SHP77 treated with DMSO at 0.1 percent for 48 hours (cell line): Measurements from ENCODE around the gene UNC13A.

ENCODE experiments used
- DNase-seq: peaks from one replicate; lab custom pipeline; 2025; lab: John Stamatoyannopoulos, UW

UNC13A gene

DNA sequence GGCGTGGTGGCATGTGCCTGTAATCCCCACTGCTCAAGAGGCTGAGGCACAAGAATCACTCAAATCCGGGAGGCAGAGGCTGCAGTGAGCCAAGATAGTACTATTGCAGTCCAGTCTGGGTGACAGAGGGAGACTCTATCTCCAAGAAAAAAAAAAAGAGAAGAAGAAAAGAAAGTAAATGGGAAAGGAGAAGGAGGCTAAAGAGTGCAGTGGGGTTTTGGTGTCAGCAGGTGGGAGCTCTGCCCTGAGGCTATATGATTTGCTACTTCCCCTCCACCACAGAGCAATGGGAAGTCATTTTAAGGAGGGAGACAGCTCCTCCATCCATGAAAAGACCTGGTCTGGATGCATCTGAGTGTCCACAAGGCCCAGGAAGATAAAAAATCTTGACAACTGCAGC lies 23.1 kb downstream of the UNC13A start:
- no peak for DNase-seq

DNA sequence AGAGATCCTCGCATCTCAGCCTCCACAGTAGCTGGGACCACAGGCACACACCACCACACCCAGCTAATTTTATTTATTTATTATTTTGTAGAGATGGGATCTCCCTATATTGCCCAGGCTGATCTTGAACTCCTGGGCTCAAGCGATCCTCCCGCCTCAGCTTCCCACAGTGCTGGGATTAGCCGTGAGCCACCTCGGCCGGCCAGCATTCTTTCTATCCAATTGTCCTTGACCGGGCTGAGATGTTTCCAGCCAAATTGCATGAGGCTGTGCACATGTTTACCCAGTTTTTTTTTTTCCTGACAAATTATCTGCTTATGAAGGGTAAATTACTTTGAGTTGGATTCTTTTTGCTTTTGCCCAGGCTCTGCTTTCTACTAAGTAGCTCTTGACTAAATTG lies 28.2 kb downstream of the UNC13A start:
- DNase-seq: no peak

DNA sequence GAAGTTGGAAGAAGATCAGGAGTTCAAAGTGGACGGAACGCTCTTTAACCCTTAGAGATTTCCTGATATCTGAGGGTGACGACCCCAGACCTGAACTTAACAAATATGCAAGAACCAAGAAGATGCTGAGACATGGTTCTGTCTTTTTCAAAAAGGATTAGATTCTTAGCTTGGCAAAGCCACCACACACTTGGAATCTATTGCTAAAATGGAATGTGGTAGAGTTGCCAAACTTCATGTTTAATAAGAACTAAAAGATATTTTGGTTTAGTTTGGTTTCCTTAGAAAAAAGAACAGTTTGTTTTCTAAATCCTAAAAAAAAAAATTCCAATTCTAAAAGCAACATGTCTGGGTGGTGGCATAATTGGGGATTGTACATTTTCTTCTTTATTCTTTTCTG lies 29.5 kb downstream of the UNC13A start:
- no peak for DNase-seq

DNA sequence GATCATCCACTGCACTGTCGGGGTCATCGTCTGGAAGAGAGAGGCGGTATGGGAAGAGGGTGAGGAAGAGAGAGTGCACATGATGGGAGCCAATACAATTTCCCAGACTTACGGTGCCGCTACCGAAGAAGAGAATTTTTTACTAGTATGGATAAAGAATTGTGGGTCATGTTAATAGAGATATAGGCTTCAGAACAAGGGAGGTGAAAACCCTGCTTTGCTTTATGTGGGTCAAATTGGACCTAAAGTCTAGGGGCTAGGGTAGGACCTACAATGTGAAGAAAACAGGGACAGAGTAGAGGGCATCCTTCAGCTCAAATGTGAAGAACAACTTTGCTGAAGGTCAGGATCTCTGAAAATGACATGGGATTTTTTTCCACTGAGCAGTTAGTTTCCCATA lies 29.9 kb downstream of the UNC13A start:
- no peak for DNase-seq

DNA sequence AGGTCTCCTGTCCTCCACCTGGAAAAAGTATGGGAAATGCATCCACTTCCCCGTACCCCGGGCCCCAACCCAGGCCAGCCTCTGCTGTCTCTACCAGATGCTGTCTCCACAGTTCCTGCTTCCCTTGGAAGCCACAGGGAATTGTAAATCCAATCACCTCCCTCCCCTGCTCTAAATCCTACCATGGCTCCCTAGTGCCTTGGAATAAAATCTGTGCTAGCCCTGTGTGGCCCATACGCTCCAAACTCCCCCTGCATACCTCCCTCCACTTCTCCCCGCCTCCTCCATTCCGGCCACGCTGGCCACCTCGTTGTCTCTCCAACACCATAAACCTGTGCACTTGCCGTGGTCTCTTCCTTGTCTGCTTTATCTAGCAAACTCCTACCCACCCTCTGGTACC lies 31.2 kb downstream of the UNC13A start:
- DNase-seq: no peak

DNA sequence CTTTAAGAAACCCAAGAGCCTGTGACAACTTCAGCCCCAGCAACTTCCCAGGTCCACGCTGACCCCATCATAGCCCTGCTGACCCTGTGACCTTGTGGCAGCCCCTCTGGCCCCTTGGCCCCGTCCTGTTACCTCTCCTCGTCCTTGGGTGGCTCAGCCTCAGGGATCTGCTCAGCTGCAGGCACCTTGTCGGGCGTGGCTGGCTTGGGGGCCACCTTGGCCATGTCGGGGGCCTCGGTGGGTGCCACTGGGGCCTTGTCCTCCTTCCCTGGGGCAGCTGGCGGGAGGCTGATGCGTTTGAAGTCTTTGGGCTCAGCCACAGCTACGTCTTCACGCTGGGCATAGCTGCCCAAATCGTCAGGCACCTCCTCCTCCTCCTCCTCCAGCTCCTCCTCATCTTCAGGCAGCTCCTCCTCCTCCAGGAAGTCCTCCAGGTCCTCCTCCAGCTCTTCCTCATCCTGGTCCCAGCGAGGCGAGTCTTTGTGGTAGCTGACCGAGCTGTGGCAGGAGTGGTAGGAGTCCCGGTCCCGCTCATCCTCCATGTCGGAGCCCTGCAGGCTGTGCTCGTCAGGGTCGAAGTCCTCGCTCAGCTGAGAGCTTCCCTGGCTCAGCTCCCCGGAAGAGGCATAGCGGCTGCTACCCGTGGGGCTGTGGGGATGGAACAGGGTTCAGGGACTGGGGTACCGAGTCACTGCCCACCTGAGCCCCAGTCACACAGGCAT lies 32.2 kb downstream of the UNC13A start:
- no peak for DNase-seq

DNA sequence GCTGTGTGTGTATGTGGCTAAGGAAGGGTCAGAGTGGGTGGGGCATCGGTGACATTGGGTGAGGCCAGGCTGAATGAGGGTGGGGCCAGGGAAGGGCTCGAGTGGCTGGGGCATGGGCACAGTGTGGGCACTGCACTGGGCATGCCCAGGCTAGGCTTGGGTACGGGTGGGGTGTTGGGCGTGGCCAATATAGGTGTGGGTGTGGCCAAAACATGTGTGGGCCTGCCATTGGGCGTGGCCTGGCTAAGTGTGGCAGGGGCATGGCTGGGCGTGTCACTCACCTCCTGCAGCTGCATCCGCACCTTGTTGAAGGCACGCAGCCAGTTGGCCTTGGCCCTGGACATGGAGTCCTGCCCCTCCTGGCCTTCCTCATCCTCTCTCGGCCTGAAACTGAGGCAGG lies 33.2 kb downstream of the UNC13A start:
- no peak for DNase-seq

DNA sequence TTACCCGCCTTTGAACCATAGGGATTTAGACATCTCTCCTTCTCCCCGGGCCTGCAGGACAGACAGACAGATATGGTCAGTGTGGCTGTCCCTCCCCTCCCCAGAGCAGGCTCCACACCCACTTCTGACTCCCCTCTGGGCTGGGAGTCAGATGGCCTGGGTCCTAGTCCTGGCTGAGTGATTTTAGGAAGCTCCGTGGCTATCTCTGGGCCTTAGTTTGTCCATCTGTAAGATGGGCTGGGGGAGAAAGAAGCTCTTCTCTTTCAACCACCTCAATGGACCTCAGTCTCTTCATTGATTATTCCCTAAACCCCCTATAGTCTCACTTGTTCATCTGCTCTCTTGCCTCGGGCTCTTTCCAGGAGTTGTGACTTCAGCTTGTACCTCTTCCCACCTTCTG lies 35.5 kb downstream of the UNC13A start:
- no peak for DNase-seq

DNA sequence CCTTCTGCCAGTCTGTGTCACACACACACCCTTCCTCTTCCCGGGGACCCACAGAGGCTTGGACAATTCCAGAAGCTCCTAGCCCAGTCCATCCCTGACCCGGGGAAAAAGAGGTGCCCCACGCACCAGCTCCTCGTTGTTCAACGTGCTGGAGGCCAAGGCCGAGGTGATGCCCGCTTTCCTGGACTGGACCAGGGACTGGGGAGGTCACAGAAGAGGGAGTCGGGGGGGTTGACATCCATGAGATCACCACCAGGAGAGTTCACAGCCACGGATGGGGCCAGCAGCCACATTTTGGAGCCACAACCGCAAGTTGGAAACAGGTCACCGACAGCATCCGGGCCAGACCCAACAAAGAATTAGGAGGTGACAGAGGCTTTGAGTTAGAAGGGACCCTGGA lies 39.4 kb downstream of the UNC13A start:
- no peak for DNase-seq

DNA sequence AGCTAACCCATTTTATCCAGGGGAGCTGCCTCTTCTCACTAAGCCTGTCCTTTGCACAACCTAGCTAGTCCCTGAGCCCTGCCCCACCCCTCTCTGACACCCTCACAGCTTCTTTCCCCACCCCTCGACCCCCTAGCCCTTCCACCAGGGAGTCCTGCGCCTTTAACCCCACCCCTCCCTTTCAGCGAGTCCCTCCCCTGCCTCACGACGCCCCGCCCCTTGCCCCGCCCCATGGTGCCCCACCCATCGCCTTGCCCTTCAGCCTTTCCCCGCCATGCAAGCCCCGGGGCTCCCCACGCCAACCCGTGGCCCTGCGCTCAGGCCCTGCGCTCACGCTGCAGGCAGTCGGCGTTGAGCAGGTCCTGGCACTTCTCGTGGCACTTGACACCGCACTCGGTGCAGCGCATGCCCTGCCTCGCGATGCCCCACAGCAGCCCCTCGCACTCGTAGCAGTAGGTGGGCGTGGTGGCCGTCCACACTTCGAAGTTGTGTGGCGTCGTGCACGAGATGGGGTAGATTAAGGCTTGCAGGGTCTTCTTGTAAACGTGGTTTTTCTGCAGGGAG lies 40.0 kb downstream of the UNC13A start:
- no peak for DNase-seq

DNA sequence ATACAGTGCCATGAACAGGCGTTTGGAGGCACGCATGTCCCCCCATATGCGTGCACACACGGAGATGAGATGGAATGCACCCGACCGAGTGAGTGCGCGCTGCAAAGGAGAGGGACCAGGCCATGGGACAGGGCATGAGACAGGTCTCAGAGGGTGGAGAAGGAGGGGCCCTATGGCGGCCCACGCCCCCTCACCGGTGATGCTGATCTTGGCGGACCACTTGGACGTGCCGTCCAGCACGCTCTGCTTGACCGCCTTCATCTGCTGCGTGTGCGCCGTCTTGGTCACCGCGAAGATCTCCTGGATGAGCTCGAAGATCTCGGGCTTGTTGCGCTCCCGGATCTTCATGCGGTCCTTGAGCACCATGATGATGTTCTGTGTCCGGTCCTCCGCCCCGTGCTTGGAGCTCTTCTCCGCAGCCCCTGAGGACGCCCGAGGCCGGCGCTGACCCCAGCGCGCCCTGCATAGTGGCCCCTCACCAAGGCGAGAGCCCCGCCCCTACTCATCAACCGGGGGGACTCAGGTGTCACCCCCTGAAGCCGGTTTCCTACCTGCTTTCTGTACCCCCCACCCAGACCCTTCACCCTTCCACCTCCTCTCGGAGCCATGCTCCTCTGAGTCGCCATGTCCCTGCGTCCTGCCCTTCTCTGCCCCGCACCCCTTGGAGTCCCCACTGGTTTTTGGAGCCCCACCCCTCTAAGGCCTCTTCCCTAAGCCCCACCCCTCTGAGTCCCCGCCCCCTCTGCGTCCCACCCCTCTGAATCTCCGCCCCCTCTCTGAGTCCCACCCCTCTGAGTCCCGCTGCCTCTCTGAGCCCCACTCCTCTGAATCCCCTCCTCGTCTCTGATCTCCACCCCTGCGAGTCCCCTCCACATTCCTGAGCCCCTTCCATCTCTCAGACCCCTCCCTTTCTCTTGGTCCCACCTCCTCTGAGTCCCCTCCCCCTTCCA lies 40.8 kb downstream of the UNC13A start:
- DNase-seq: no peak

DNA sequence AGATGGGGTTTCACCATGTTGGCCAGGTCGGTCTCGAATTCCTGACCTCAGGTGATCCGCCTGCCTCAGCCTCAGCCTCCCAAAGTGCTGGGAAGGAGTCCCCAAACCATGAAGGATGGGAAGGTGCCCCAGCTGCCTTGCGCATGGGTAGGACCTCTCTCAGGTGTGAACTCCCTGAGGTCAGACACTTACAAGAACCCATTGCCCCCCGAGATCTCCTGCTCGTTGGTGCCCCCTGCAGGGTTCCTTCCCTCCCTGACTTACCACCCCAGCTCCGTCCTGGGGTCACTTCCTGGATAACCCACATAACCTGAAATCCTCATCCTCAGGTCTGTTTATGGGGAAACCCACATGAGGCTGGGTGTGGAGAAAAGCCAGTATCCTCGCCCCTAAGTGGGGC lies 41.7 kb downstream of the UNC13A start:
- no peak for DNase-seq

DNA sequence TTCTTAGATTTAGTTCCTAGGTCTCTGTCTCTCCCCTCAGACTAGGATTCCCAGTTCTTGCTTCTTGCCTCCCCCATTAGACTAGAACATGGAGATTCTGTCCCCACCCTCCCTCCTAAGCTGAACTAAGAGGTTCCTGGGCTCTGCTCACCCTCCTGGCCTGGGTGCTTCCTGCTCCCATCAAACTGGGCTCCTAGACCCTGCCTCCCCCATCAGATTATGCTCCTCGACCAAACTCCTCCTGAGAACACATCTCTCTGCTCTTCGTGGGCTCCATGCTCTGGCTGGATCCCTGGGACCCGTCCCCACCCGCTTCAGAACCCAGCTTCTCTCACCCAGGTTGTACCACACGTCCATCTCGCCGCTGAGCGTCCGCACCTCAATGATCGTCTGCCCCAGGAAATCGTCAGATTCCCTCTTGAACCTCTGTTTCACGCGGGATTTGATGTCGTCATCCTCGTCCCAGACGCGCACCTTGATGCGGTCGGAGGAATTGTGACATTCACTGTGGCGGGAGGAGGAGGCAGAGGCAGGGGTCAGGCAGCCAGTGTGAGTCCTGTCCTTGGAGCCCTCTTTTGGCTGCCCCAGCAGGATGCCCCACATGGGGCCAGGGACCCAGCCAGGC lies 42.7 kb downstream of the UNC13A start:
- DNase-seq: no peak

DNA sequence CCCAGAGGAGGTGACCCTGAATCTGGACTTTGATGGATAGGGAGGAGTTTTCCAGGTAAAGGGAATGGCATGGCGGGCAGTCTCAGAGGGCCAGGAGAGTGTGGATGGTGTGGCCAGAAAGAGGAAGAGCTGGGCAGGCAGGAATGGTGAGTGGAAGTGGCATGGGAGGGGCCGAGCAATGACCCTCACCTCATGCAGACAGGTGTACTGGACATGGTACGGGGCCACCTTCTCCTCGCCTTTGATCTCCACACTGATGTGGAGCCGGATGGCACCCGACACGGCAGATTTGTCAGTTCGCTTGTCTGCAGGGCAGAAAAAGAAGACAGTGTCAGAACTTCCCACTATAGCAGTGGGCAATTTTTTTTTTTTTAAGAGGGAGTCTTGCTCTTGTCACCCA lies 45.5 kb downstream of the UNC13A start:
- DNase-seq: no peak

DNA sequence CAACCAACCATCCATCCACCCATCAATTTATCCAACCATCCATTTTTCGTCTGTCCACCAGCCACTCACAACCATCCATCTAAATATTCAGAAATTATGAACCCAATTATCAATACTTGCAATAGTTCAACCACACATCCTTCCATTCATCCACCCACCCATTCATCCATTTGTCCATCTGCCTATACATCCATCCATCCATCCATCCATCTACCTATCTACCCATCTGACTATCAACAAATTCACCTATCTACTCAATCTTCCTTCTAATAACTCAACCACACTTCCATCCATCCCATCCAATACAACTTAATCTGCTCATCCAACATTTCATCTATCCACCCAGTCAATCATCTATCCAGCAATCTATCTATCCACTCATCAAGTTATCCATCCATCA lies 46.3 kb downstream of the UNC13A start:
- no peak for DNase-seq

DNA sequence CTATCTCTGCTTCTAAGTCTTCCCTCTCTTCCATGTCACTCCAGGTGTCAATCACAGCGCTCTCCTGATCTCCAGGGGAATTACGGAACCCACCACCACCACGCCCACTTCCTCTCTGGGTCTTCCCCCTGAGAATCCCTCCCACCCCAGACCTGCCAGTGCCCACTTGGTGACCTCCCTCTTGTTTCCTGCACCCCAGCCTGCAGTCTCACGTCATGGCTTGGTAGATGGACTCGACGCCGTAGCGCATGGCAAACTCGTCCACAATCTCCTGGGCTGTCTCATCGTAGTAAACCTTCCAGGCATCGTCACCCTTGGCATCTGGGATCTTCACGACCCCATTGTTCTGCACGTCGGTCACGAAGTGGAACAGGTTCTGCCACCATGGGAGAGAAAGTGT lies 47.0 kb downstream of the UNC13A start:
- no peak for DNase-seq

DNA sequence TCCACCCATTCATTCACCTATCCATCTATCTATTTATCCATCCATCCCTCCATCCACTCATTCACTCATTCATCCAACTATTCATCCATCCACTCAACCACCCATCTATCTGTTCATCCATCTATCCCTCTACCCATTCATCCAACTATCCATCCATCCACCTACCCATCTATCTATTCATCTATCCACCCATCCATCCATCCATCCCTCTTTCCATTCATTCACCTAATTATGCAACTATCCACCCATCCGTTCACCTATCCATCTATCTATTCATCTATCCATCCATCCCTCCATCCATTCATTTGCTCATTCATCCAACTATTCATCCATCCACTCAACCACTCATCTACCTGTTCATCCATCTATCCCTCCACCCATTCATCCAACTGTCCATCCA lies 54.5 kb downstream of the UNC13A start:
- DNase-seq: no peak

DNA sequence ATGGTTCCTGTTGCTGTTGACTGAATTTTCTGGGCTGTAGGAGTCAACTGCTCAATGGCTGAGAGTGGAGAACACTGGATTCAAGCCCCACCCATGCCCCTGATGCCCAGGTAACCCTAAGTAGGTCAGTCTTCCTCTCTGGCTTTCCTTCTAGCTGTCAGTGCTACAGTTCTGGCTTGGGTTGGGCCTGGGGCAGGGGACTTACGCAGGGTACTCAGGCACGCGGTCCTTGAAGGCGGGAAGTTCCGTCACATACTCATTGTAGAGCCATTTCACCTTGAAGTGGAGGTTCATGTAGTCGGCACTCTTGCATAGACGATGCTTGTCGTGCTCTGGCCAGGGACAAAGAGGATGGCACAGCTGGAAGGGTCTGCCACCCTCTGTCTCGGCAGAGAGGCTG lies 55.6 kb downstream of the UNC13A start:
- DNase-seq: no peak

DNA sequence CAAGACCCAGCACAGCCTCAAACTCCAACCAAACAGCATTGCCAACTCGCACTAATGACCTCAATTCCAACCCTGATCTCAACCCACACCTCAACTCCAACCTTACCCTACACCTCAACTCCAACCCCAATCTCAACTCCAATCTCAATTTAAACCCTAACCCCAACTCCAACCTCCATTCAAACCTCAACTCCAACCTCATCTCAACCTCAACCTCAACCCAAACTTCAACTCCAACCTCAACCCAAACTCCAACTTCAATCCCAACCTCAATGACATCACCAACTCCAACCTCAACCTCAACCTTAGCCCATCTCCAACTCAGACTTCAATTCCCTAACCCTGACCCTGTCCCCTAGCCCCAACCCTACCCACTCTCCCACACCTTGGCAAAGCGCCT lies 58.4 kb downstream of the UNC13A start:
- no peak for DNase-seq

DNA sequence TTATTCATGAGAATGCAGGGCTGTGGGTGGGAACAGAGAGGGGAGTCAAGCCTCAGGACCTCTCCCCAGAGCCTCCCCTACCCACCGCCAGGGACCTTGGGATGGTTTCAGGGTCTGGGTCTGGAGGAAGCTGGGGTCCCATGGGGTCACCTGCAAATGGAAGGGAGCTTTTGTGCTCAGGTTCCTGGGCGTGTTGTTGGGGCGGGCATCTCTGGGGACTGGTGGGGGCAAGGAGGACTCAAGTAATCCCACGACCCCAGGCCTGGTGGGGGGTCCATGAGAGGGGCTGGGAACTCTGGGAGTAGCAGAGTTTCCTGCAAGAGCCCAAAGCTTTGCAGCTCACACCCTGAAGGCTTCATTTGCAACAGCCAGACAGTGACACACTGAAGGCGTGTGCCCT lies 60.2 kb downstream of the UNC13A start:
- no peak for DNase-seq

DNA sequence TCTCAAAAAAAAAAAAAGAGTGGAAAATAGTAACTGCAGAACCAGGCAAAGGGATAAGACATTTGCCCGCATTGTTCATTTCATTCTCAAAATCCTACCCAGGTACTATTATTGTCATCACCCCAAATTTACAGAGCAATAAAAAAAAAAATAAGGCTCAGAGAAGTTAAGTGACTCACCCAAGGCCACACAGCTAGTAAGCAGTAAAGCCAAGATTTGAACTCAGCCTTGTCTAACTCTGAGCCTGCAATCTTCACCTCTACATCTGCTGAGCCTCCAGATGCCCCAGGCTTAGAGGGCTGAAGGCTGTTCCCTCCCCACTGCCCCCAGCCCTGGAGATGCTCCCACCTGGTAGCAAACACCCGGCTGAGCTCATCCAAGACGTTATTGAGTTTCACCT lies 61.0 kb downstream of the UNC13A start:
- no peak for DNase-seq

DNA sequence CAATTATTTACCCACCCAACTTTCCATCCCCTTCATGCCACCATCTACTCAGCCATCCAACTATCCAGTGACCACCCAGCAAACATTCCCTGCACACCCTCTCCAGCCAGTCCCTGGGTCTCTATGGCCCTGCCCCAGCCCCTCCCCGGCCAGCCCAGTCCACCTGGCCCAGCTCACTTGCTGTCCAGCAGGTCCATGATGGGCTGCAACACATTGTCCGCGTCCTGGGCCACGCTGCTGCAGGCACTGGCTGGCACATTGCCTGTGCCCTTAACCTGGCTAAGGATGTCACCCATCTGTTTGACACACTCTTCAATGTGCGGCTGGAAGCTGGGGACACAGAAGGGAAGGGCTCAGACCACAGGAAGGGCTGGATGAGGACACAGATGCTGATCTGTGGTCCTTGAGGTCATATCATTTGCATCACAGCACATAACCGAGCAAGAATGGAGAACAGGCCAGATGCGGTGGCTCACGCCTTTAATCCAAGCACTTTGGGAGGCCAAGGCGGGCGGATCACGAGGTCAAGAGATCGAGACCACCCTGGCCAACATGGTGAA lies 61.6 kb downstream of the UNC13A start:
- no peak for DNase-seq
